ENCODE data around the gene NAPEPLD.
"Not testable (repeated sequence)": the region's sequence is repeated elsewhere in the genome, so short reads cannot be mapped to it uniquely, and the experiment has no call there.

NAPEPLD gene

GRCh38 chr7:103148994-103149807 is at the start of gene NAPEPLD:
TSS of gene NAPEPLD (minus strand) at chr7:103149099. CDS start at chr7:103128776, 20,323 bp downstream.
- peak; percentile 83 for DNase-seq (ENCODE audit: low read depth)

- DNase-seq (ENCODE audit: low read depth), result not testable (repeated sequence)
Measured at GRCh38 chr7:103198079-103198478, 49.2 kb upstream of the NAPEPLD start.

GRCh38 chr7:103195364-103195763 is 46.5 kb upstream of the NAPEPLD start:
- DNase-seq (ENCODE audit: low read depth), result peak; percentile 5

- DNase-seq (ENCODE audit: low read depth), result not testable (repeated sequence)
Measured at GRCh38 chr7:103172415-103173146, 23.7 kb upstream of the NAPEPLD start.

GRCh38 chr7:103171695-103172414 is 23.0 kb upstream of the NAPEPLD start:
- DNase-seq (ENCODE audit: low read depth), result not testable (repeated sequence)

- not testable (repeated sequence) for DNase-seq (ENCODE audit: low read depth)
Measured at GRCh38 chr7:103166921-103167544, 18.1 kb upstream of the NAPEPLD start.

GRCh38 chr7:103163087-103163825 is 14.4 kb upstream of the NAPEPLD start:
- DNase-seq (ENCODE audit: low read depth), result peak; percentile 37

GRCh38 chr7:103162641-103163040 is 13.7 kb upstream of the NAPEPLD start:
- peak; percentile 68 for DNase-seq (ENCODE audit: low read depth)

GRCh38 chr7:103161998-103162616 is 13.2 kb upstream of the NAPEPLD start:
- DNase-seq (ENCODE audit: low read depth), result not testable (repeated sequence)

- DNase-seq (ENCODE audit: low read depth), result not testable (repeated sequence)
Measured at GRCh38 chr7:103159072-103159471, 10.2 kb upstream of the NAPEPLD start.

GRCh38 chr7:103155331-103156024 is 6.6 kb upstream of the NAPEPLD start:
- not testable (repeated sequence) for DNase-seq (ENCODE audit: low read depth)

GRCh38 chr7:103154042-103154441 is 5.1 kb upstream of the NAPEPLD start:
- no peak for DNase-seq (ENCODE audit: low read depth)

GRCh38 chr7:103152744-103153617 is 4.1 kb upstream of the NAPEPLD start:
- DNase-seq (ENCODE audit: low read depth), result not testable (repeated sequence)

- DNase-seq (ENCODE audit: low read depth), result not testable (repeated sequence)
Measured at GRCh38 chr7:103151993-103152676, 3.2 kb upstream of the NAPEPLD start.

- no peak for DNase-seq (ENCODE audit: low read depth)
Measured at GRCh38 chr7:103150192-103150591, 1.3 kb upstream of the NAPEPLD start.

GRCh38 chr7:103149808-103150180 is 895 bp upstream of the NAPEPLD start:
- DNase-seq (ENCODE audit: low read depth), result no peak

- no peak for DNase-seq (ENCODE audit: low read depth)
Measured at GRCh38 chr7:103148131-103148993, 537 bp downstream of the NAPEPLD start.

- not testable (repeated sequence) for DNase-seq (ENCODE audit: low read depth)
Measured at GRCh38 chr7:103144754-103145153, 4.1 kb downstream of the NAPEPLD start.
